Measurements from ENCODE around the gene LAMC2.

Gene LAMC2

GRCh38 chr1:183167676-183168075 lies 18.4 kb upstream of the LAMC2 start:
- Histone ChIP-seq H3K27ac (ENCODE audit: insufficient read depth in 1 of 2, low read depth in 1 of 2, low read length in 2 of 2, poor library complexity in 1 of 2, severe bottlenecking in 2 of 2) (no peak overlapping the region), H3K4me3 (ENCODE audit: control insufficient read depth in 1 of 7, extremely low read depth in 1 of 7, insufficient read depth in 4 of 7, low read depth in 2 of 7, low read length in 6 of 7) (no peak overlapping the region), H3K36me3 (ENCODE audit: control insufficient read depth in 4 of 4, insufficient read depth in 4 of 4, low read length in 3 of 4) (no peaks in the 10 kb centered on the region), H3K27me3 (replicated peaks in 2 of 5; ENCODE audit: control insufficient read depth in 4 of 5, insufficient read depth in 5 of 5, low read length in 4 of 5) (no peaks in the 10 kb centered on the region), H3K9me3 (ENCODE audit: control extremely low read depth in 1 of 5, control insufficient read depth in 4 of 5, insufficient read depth in 2 of 5, low read depth in 1 of 5, low read length in 4 of 5) (no peaks in the 10 kb centered on the region), H3K4me1 (ENCODE audit: control extremely low read depth in 1 of 4, control insufficient read depth in 4 of 4, insufficient read depth in 4 of 4, low read length in 3 of 4) (no peaks in the 10 kb centered on the region)
- POLR2A ChIA-PET, result no interaction called here
- WGBS (ENCODE audit: insufficient coverage), result no CpG with 5 or more reads among the region's 1 CpG
- CTCF ChIA-PET, result no interaction called here
- DNase-seq, result no peak

- Histone ChIP-seq H3K9me3 (ENCODE audit: control extremely low read depth in 1 of 5, control insufficient read depth in 4 of 5, insufficient read depth in 2 of 5, low read depth in 1 of 5, low read length in 4 of 5) (no peaks in the 10 kb centered on the region), H3K36me3 (ENCODE audit: control insufficient read depth in 4 of 4, insufficient read depth in 4 of 4, low read length in 3 of 4) (no peaks in the 10 kb centered on the region), H3K27me3 (replicated peaks in 2 of 5; ENCODE audit: control insufficient read depth in 4 of 5, insufficient read depth in 5 of 5, low read length in 4 of 5) (no peaks in the 10 kb centered on the region), H3K4me1 (ENCODE audit: control extremely low read depth in 1 of 4, control insufficient read depth in 4 of 4, insufficient read depth in 4 of 4, low read length in 3 of 4) (no peaks in the 10 kb centered on the region), H3K27ac (ENCODE audit: insufficient read depth in 1 of 2, low read depth in 1 of 2, low read length in 2 of 2, poor library complexity in 1 of 2, severe bottlenecking in 2 of 2) (no peak overlapping the region), H3K4me3 (ENCODE audit: control insufficient read depth in 1 of 7, extremely low read depth in 1 of 7, insufficient read depth in 4 of 7, low read depth in 2 of 7, low read length in 6 of 7) (no peak overlapping the region)
- DNase-seq, result no peak
- POLR2A ChIA-PET, result no interaction called here
- 92% methylated on average over 2 of the region's 3 CpGs for WGBS (ENCODE audit: insufficient coverage)
- CTCF ChIA-PET, result no interaction called here
Observed at GRCh38 chr1:183168308-183168707, 17.8 kb upstream of the LAMC2 start.

GRCh38 chr1:183173828-183174227 lies 12.2 kb upstream of the LAMC2 start:
- no peak overlapping the region for H3K4me3 ChIP-seq (ENCODE audit: control insufficient read depth in 1 of 7, extremely low read depth in 1 of 7, insufficient read depth in 4 of 7, low read depth in 2 of 7, low read length in 6 of 7)
- CTCF ChIA-PET, result no interaction called here

GRCh38 chr1:183175631-183176030 lies 10.4 kb upstream of the LAMC2 start:
- Histone ChIP-seq H3K4me1 (ENCODE audit: control extremely low read depth in 1 of 4, control insufficient read depth in 4 of 4, insufficient read depth in 4 of 4, low read length in 3 of 4) (peaks cover 0 to 4% (median 0%) of the 10 kb centered on the region in 4 experiments), H3K27ac (ENCODE audit: insufficient read depth in 1 of 2, low read depth in 1 of 2, low read length in 2 of 2, poor library complexity in 1 of 2, severe bottlenecking in 2 of 2) (no peak overlapping the region), H3K4me3 (ENCODE audit: control insufficient read depth in 1 of 7, extremely low read depth in 1 of 7, insufficient read depth in 4 of 7, low read depth in 2 of 7, low read length in 6 of 7) (no peak overlapping the region), H3K36me3 (ENCODE audit: control insufficient read depth in 4 of 4, insufficient read depth in 4 of 4, low read length in 3 of 4) (no peaks in the 10 kb centered on the region), H3K27me3 (replicated peaks in 2 of 5; ENCODE audit: control insufficient read depth in 4 of 5, insufficient read depth in 5 of 5, low read length in 4 of 5) (no peaks in the 10 kb centered on the region), H3K9me3 (ENCODE audit: control extremely low read depth in 1 of 5, control insufficient read depth in 4 of 5, insufficient read depth in 2 of 5, low read depth in 1 of 5, low read length in 4 of 5) (no peaks in the 10 kb centered on the region)
- ChIA-PET CTCF (no interaction called here), POLR2A (no interaction called here)
- 100% methylated on average over 1 of the region's 1 CpG for WGBS (ENCODE audit: insufficient coverage)
- no peak for DNase-seq

More at GRCh38 chr1:183173828-183174227, 12.2 kb upstream of the LAMC2 start:
- POLR2A ChIA-PET, result no interaction called here
- no peak overlapping the region for H3K27ac ChIP-seq (ENCODE audit: insufficient read depth in 1 of 2, low read depth in 1 of 2, low read length in 2 of 2, poor library complexity in 1 of 2, severe bottlenecking in 2 of 2)
- WGBS (ENCODE audit: insufficient coverage), result 83% methylated on average over 1 of the region's 2 CpGs
- H3K4me1 ChIP-seq (ENCODE audit: control extremely low read depth in 1 of 4, control insufficient read depth in 4 of 4, insufficient read depth in 4 of 4, low read length in 3 of 4), result no peaks in the 10 kb centered on the region
- H3K36me3 ChIP-seq (ENCODE audit: control insufficient read depth in 4 of 4, insufficient read depth in 4 of 4, low read length in 3 of 4), result no peaks in the 10 kb centered on the region
- DNase-seq, result no peak
- no peaks in the 10 kb centered on the region for H3K9me3 ChIP-seq (ENCODE audit: control extremely low read depth in 1 of 5, control insufficient read depth in 4 of 5, insufficient read depth in 2 of 5, low read depth in 1 of 5, low read length in 4 of 5)
- H3K27me3 ChIP-seq (replicated peaks in 2 of 5; ENCODE audit: control insufficient read depth in 4 of 5, insufficient read depth in 5 of 5, low read length in 4 of 5), result no peaks in the 10 kb centered on the region

- H3K4me1 ChIP-seq (ENCODE audit: control extremely low read depth in 1 of 4, control insufficient read depth in 4 of 4, insufficient read depth in 4 of 4, low read length in 3 of 4), result peaks cover 0 to 4% (median 0%) of the 10 kb centered on the region in 4 experiments
- no peak overlapping the region for H3K4me3 ChIP-seq (ENCODE audit: control insufficient read depth in 1 of 7, extremely low read depth in 1 of 7, insufficient read depth in 4 of 7, low read depth in 2 of 7, low read length in 6 of 7)
- no peaks in the 10 kb centered on the region for H3K36me3 ChIP-seq (ENCODE audit: control insufficient read depth in 4 of 4, insufficient read depth in 4 of 4, low read length in 3 of 4)
- ChIA-PET POLR2A (no interaction called here), CTCF (no interaction called here)
- H3K27ac ChIP-seq (ENCODE audit: insufficient read depth in 1 of 2, low read depth in 1 of 2, low read length in 2 of 2, poor library complexity in 1 of 2, severe bottlenecking in 2 of 2), result no peak overlapping the region
- no peak for DNase-seq
- 88% methylated on average over 4 of the region's 7 CpGs for WGBS (ENCODE audit: insufficient coverage)
- no peaks in the 10 kb centered on the region for H3K9me3 ChIP-seq (ENCODE audit: control extremely low read depth in 1 of 5, control insufficient read depth in 4 of 5, insufficient read depth in 2 of 5, low read depth in 1 of 5, low read length in 4 of 5)
- no peaks in the 10 kb centered on the region for H3K27me3 ChIP-seq (replicated peaks in 2 of 5; ENCODE audit: control insufficient read depth in 4 of 5, insufficient read depth in 5 of 5, low read length in 4 of 5)
Observed at GRCh38 chr1:183178545-183178944, 7.5 kb upstream of the LAMC2 start.

GRCh38 chr1:183179033-183179432 lies 7.0 kb upstream of the LAMC2 start:
- H3K4me3 ChIP-seq (ENCODE audit: control insufficient read depth in 1 of 7, extremely low read depth in 1 of 7, insufficient read depth in 4 of 7, low read depth in 2 of 7, low read length in 6 of 7), result no peak overlapping the region
- H3K27me3 ChIP-seq (replicated peaks in 2 of 5; ENCODE audit: control insufficient read depth in 4 of 5, insufficient read depth in 5 of 5, low read length in 4 of 5), result no peaks in the 10 kb centered on the region
- ChIA-PET POLR2A (no interaction called here), CTCF (interaction anchor here (0.6 kb wide), 2 partner anchors 9 to 97 kb away, joined by 3 read pairs; no protein-coding TSS in a partner anchor)
- no CpG with 5 or more reads among the region's 2 CpGs for WGBS (ENCODE audit: insufficient coverage)
- peaks cover 0 to 4% (median 0%) of the 10 kb centered on the region in 4 experiments for H3K4me1 ChIP-seq (ENCODE audit: control extremely low read depth in 1 of 4, control insufficient read depth in 4 of 4, insufficient read depth in 4 of 4, low read length in 3 of 4)
- no peak for DNase-seq
- no peak overlapping the region for H3K27ac ChIP-seq (ENCODE audit: insufficient read depth in 1 of 2, low read depth in 1 of 2, low read length in 2 of 2, poor library complexity in 1 of 2, severe bottlenecking in 2 of 2)
- no peaks in the 10 kb centered on the region for H3K9me3 ChIP-seq (ENCODE audit: control extremely low read depth in 1 of 5, control insufficient read depth in 4 of 5, insufficient read depth in 2 of 5, low read depth in 1 of 5, low read length in 4 of 5)
- no peaks in the 10 kb centered on the region for H3K36me3 ChIP-seq (ENCODE audit: control insufficient read depth in 4 of 4, insufficient read depth in 4 of 4, low read length in 3 of 4)

GRCh38 chr1:183180218-183180617 lies 5.8 kb upstream of the LAMC2 start:
- Histone ChIP-seq H3K27ac (ENCODE audit: insufficient read depth in 1 of 2, low read depth in 1 of 2, low read length in 2 of 2, poor library complexity in 1 of 2, severe bottlenecking in 2 of 2) (no peak overlapping the region), H3K4me1 (ENCODE audit: control extremely low read depth in 1 of 4, control insufficient read depth in 4 of 4, insufficient read depth in 4 of 4, low read length in 3 of 4) (peaks cover 0 to 4% (median 0%) of the 10 kb centered on the region in 4 experiments), H3K36me3 (ENCODE audit: control insufficient read depth in 4 of 4, insufficient read depth in 4 of 4, low read length in 3 of 4) (no peaks in the 10 kb centered on the region), H3K27me3 (replicated peaks in 2 of 5; ENCODE audit: control insufficient read depth in 4 of 5, insufficient read depth in 5 of 5, low read length in 4 of 5) (peaks cover 0 to under 1% (median 0%) of the 10 kb centered on the region in 5 experiments), H3K9me3 (ENCODE audit: control extremely low read depth in 1 of 5, control insufficient read depth in 4 of 5, insufficient read depth in 2 of 5, low read depth in 1 of 5, low read length in 4 of 5) (no peaks in the 10 kb centered on the region), H3K4me3 (ENCODE audit: control insufficient read depth in 1 of 7, extremely low read depth in 1 of 7, insufficient read depth in 4 of 7, low read depth in 2 of 7, low read length in 6 of 7) (no peak overlapping the region)
- 33% methylated on average over 2 of the region's 3 CpGs for WGBS (ENCODE audit: insufficient coverage)
- POLR2A ChIA-PET, result no interaction called here
- CTCF ChIA-PET, result no interaction called here
- DNase-seq, result peak in 2 of 3 donors; percentile 6 to 22

All from common myeloid progenitor, CD34-positive (primary cell).